ENCODE results near the gene CENPN. TPM values are rescaled to one million over a fixed set of nuclear protein-coding genes. Genes with fewer than 3 reads are reported as not detected.
A peak's percentile ranks its signal among the peaks of the same experiment; 100 is the strongest.

The CENPN gene
- total RNA-seq, 1 experiment from 2014 or later = 105 TPM

DNA sequence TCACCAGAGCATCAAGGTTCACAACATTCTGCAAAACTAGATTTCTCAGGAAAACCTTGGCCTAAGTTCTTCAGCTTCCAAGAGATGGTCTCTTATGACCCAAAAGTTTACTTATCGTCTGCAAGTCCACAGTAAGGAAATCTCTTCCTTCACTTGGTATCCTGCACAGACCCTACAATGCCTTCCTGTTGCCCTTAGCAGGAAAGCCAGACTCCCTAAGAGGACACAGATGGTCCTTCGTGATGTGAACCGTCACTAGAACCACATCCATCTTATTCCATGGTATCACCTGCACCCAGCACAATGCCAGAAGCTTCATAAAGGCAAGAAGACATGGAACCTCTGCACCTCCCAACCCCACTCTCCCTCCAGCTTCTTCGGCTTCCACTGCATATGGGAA is 34.4 kb upstream of the CENPN start:
- intact Hi-C loops (cut with micrococcal nuclease; ENCODE audit: unreplicated experiment) = no loop called here
- H3K4me1 Mint-ChIP-seq (ENCODE audit: low read depth, unreplicated experiment) = peaks cover 19% of the 10 kb centered on the region
- ChIA-PET POLR2A (no interaction called here), CTCF (no interaction called here)
- H3K9me3 ChIP-seq = no peaks in the 10 kb centered on the region
- no peak overlapping the region for H3K4me3 Mint-ChIP-seq (ENCODE audit: unreplicated experiment)
- H3K27me3 Mint-ChIP-seq (ENCODE audit: insufficient read depth, unreplicated experiment) = no peaks in the 10 kb centered on the region
- H3K36me3 ChIP-seq (ENCODE audit: control insufficient read depth, insufficient read depth, low read length) = peaks cover 2% of the 10 kb centered on the region; the same call in 1 of the 2 replicates
- DNase-seq = no peak
- TF ChIP-seq, protein P1, sequence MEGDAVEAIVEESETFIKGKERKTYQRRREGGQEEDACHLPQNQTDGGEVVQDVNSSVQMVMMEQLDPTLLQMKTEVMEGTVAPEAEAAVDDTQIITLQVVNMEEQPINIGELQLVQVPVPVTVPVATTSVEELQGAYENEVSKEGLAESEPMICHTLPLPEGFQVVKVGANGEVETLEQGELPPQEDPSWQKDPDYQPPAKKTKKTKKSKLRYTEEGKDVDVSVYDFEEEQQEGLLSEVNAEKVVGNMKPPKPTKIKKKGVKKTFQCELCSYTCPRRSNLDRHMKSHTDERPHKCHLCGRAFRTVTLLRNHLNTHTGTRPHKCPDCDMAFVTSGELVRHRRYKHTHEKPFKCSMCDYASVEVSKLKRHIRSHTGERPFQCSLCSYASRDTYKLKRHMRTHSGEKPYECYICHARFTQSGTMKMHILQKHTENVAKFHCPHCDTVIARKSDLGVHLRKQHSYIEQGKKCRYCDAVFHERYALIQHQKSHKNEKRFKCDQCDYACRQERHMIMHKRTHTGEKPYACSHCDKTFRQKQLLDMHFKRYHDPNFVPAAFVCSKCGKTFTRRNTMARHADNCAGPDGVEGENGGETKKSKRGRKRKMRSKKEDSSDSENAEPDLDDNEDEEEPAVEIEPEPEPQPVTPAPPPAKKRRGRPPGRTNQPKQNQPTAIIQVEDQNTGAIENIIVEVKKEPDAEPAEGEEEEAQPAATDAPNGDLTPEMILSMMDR (IDR thresholded peaks at IDR 0.05; ENCODE audit: insufficient read depth in 1 of 2, low read depth in 1 of 2, low read length in 1 of 2, severe bottlenecking in 1 of 2, unreplicated experiment in 1 of 2) = no peak
- H3K4me3 ChIP-seq (ENCODE audit: low read depth, low read length) = no peak overlapping the region
- H3K4me1 ChIP-seq = peaks cover 7% of the 10 kb centered on the region; the same call in 1 of the 2 replicates
- peaks cover 48% of the 10 kb centered on the region for H3K36me3 Mint-ChIP-seq (ENCODE audit: insufficient read depth, unreplicated experiment)
- no TSS peak for BruUV-seq (replicated peaks)
- H3K9me3 Mint-ChIP-seq (ENCODE audit: unreplicated experiment) = no peaks in the 10 kb centered on the region
- H3K27me3 ChIP-seq (replicated peaks; ENCODE audit: control insufficient read depth, insufficient read depth, low read length) = no peaks in the 10 kb centered on the region
- H3K27ac Mint-ChIP-seq (ENCODE audit: unreplicated experiment) = no peak overlapping the region

DNA sequence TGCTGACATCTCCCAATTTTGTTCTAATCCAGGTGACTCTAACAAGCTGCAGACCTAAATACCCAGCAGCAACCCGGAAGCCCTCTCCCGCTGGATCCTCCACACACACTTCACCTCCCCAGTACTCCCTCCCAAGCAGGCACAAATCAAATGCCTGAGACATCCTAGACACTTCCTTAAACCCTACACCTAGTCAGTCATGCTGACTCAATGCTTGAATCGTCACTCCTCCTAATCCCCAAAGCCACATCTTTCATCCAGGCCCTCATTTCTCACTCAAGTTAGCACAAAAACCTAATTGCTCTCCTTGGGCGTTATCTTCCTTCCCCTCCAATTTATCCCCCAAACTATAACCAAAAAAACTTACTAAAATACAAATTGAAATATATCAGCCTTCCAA is 33.0 kb upstream of the CENPN start:
- intact Hi-C loops (cut with micrococcal nuclease; ENCODE audit: unreplicated experiment) = loop anchor here (1.0 kb wide), 2 partner anchors 19 to 32 kb away; partner anchors contain the start of gene CMC2
- no peak overlapping the region for H3K4me3 ChIP-seq (ENCODE audit: low read depth, low read length)
- TF ChIP-seq, protein P1 (IDR thresholded peaks at IDR 0.05; ENCODE audit: insufficient read depth in 1 of 2, low read depth in 1 of 2, low read length in 1 of 2, severe bottlenecking in 1 of 2, unreplicated experiment in 1 of 2) = no peak
- ChIA-PET POLR2A (no interaction called here), CTCF (interaction anchor here (1.2 to 1.3 kb wide), 2 partner anchors 19 to 62 kb away, joined by 6 to 12 read pairs; partner anchors contain the start of gene ATMIN)
- no peak overlapping the region for H3K4me3 Mint-ChIP-seq (ENCODE audit: unreplicated experiment)
- DNase-seq = no peak
- H3K9me3 Mint-ChIP-seq (ENCODE audit: unreplicated experiment) = no peaks in the 10 kb centered on the region
- H3K27me3 ChIP-seq (replicated peaks; ENCODE audit: control insufficient read depth, insufficient read depth, low read length) = no peaks in the 10 kb centered on the region
- peaks cover 2% of the 10 kb centered on the region; the same call in 1 of the 2 replicates for H3K36me3 ChIP-seq (ENCODE audit: control insufficient read depth, insufficient read depth, low read length)
- peaks cover 46% of the 10 kb centered on the region for H3K36me3 Mint-ChIP-seq (ENCODE audit: insufficient read depth, unreplicated experiment)
- H3K4me1 ChIP-seq = peaks cover 3% of the 10 kb centered on the region; the same call in 1 of the 2 replicates
- no peak overlapping the region for H3K27ac Mint-ChIP-seq (ENCODE audit: unreplicated experiment)
- BruUV-seq (replicated peaks) = no TSS peak
- H3K9me3 ChIP-seq = no peaks in the 10 kb centered on the region
- H3K4me1 Mint-ChIP-seq (ENCODE audit: low read depth, unreplicated experiment) = peaks cover 12% of the 10 kb centered on the region
- H3K27me3 Mint-ChIP-seq (ENCODE audit: insufficient read depth, unreplicated experiment) = no peaks in the 10 kb centered on the region

DNA sequence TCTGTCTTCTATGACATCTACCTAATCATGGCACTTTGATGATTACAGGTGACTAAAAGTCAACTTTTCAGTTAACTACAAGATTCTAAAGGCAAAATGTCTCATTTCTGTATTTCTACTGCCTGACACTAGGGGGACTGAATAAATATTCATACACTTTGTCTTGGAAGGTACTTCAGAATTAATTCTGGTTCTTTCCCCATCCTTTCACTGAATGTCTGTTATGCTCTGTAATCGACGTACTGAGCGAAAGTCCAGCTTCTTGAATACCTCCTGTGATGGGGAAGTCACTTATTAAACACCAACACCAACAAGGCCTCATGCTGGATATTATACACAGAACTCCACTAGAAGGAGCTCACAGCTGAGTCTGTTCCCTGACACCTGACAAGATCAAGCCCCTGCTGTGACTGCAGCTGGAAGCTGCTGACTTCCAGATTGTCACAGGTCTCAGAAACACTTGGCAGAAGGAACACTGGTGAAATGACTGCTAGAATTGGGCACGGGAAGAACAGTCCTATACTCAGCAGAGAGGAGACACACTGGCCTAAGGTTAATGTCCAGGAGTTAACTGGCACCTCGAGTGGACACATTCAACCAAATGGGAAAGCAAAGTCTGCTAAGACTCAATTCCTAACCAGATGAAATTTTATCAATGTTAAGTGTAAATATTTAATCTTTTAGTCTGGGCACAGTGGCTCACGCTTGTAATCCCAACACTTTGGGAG is 32.2 kb upstream of the CENPN start:
- Mint-ChIP-seq H3K27ac (ENCODE audit: unreplicated experiment) (no peak overlapping the region), H3K36me3 (ENCODE audit: insufficient read depth, unreplicated experiment) (peaks cover 46% of the 10 kb centered on the region), H3K4me3 (ENCODE audit: unreplicated experiment) (no peak overlapping the region), H3K27me3 (ENCODE audit: insufficient read depth, unreplicated experiment) (no peaks in the 10 kb centered on the region), H3K9me3 (ENCODE audit: unreplicated experiment) (no peaks in the 10 kb centered on the region), H3K4me1 (ENCODE audit: low read depth, unreplicated experiment) (peaks cover 5% of the 10 kb centered on the region)
- H3K36me3 ChIP-seq (ENCODE audit: control insufficient read depth, insufficient read depth, low read length) = peaks cover 3% of the 10 kb centered on the region
- intact Hi-C loops (cut with micrococcal nuclease; ENCODE audit: unreplicated experiment) = loop anchor here (1.0 kb wide), 2 partner anchors 18 to 31 kb away; partner anchors contain the start of gene CMC2
- DNase-seq = no peak
- CTCF ChIA-PET = interaction anchor here (0.5 to 1.6 kb wide), 10 partner anchors 9 to 161 kb away, joined by 3 to 12 read pairs (median 4); partner anchors contain the start of genes ATMIN, CENPN and CMC2
- H3K4me3 ChIP-seq (ENCODE audit: low read depth, low read length) = no peak overlapping the region
- BruUV-seq (replicated peaks) = no TSS peak
- TF ChIP-seq, protein P1 (IDR thresholded peaks at IDR 0.05; ENCODE audit: insufficient read depth in 1 of 2, low read depth in 1 of 2, low read length in 1 of 2, severe bottlenecking in 1 of 2, unreplicated experiment in 1 of 2) = peak; percentile 27 to 62
- H3K27me3 ChIP-seq (replicated peaks; ENCODE audit: control insufficient read depth, insufficient read depth, low read length) = no peaks in the 10 kb centered on the region
- no peaks in the 10 kb centered on the region for H3K9me3 ChIP-seq
- H3K4me1 ChIP-seq = no peaks in the 10 kb centered on the region
- POLR2A ChIA-PET = interaction anchor here (0.5 to 0.9 kb wide), 2 partner anchors 32 to 61 kb away, joined by 3 read pairs; partner anchors contain the start of genes CENPN and CMC2

Measured in Caco-2 (cell line).